Stimulated activated CD8-positive, alpha-beta memory T cell treated with anti-CD3 and anti-CD28 coated beads, Interleukin-12 subunit alpha, Interleukin-12 subunit beta, amount 100 ng/mL, for 24 hours (primary cell): ENCODE measurements around the gene RASAL3.
A peak's percentile ranks its signal among the peaks of the same experiment; 100 is the strongest.

Experiments used
- DNase-seq: peaks from one replicate; pipeline ENCODE4 v3.0.0-alpha.2; 2020; ENCODE audit errors: extremely low read depth

Gene RASAL3

DNA sequence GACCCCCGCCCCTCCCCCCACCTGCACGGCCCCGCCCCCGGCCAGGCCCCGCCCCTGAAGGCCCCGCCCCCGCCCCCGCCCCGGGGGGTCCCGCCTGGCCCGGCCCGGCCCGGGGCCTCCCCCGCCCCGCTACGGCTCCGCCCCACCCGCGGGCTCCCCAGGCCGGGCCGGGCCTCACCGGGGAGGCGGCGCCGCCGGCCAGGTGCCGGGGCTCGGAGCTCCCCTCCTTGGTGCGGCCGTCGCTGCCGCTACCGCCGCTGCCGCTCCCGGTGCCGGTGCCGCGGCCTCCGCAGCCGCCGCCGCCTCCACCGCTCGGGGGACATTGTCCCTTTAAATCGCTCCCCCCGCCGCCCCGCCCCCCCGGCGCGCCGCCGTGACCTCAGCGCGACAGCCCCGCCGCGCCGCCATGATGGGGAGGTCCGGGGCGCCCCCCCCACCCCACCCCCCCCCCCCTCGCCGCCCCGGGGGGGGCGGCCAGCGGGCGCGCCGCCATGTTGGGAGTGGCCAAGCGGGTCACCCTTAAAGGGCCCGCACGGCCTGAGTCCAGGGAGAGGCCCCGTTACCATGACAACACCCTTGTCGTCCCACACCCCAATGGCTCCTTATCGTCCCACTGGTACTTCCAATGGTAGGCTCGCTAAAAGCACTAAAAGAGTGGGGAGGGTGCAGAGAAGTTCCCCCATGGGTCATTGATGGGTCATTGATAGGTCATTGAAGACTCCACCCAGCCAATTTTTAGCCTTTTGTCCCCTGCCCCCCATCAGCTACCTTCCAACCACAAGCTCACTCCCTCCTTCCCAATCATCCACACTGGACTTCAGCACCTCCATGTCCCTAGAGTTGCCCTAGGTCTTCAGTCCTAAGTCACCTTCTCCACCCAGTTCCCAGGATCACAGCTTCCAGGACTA, 14.5 kb downstream of the RASAL3 start, which contains the start of gene WIZ:
Gene WIZ, minus strand, starts transcription at position 337 of the 908 bp plus-strand sequence. CDS start 1,649 bp downstream, outside the sequence.
- peak; percentile 65 for DNase-seq

- no peak for DNase-seq
Observed at GRCh38 chr19:15448778-15449619, 15.3 kb downstream of the RASAL3 start.

- no peak for DNase-seq
Observed at GRCh38 chr19:15448044-15448777, 16.1 kb downstream of the RASAL3 start.

DNA sequence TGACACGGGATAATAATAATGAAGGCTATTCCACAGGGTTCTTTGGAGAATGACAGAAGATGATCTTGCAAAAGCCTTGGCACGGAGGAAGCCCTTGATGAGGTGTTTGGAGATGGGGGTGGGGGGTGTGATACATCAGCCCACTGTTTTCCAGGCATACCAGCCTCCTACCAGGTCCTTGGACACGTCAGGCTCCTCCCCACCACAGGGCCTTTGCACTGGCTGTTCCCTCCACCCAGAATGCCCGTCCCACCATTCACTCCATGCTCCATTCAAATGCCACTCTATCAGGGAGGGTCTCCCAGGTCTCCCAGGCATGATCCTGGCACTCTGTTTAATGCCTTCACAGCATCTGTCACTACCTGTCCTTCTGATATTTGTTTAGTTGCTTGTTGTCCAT, 17.3 kb downstream of the RASAL3 start:
- DNase-seq, result no peak

- no peak for DNase-seq
Observed at GRCh38 chr19:15445807-15446376, 18.5 kb downstream of the RASAL3 start.

- DNase-seq, result no peak
Observed at GRCh38 chr19:15445227-15445605, 19.1 kb downstream of the RASAL3 start.

DNA sequence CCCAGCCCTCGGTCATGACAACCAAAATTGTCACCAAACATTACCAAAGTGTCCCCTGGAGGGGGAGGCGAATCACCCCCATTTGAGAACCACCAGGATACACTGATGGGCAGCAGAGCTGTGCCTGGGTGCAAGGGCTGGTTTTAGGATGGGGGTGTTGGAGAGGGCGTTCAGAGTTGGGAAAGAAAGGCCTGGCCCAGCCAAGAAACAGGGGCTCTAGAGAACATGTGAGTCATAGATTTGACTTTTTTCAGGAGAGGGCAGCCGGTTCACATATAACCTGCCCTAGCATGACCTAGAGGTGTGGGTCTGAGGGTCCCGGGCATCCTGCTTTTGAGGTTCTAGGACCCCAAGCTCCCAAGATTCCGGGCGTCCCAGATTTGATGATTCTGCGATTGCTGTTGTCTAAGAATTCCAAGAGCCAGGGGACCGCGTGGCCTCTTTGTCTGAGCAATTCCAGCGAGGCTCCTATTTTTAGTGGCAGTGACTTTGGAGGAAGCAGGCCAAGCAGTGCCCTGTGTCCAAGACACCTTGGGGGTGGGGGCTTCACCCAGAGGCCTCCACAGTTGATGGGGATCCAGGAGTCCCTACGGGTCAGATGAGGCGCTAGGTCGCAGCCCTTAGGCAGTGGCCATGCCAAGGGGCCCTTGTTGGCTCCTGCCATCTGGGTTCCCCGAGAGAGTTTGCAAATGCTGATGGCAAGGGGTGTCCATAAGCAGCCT, 19.7 kb downstream of the RASAL3 start:
- no peak for DNase-seq

DNA sequence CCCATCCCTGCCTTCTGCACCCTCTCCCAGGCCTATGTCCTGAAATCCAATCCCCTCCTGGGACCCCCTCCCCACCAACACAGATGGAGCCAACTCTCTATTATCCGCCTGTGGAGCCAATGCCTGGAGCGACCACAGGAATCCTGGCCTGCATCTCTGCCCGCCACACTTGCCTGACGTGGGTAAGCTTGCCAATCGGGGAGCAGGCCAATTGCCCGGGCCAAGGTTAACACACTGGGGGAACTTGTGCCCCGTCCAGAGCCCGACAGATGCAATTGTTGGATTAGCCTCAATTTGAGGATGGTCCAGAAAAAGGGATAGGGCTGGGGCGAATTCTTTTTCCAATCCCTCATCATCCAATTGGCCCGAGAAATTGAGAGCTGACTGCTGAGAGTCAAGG, 20.5 kb downstream of the RASAL3 start:
- no peak for DNase-seq

GRCh38 chr19:15443325-15443724, 21.0 kb downstream of the RASAL3 start:
- no peak for DNase-seq

DNA sequence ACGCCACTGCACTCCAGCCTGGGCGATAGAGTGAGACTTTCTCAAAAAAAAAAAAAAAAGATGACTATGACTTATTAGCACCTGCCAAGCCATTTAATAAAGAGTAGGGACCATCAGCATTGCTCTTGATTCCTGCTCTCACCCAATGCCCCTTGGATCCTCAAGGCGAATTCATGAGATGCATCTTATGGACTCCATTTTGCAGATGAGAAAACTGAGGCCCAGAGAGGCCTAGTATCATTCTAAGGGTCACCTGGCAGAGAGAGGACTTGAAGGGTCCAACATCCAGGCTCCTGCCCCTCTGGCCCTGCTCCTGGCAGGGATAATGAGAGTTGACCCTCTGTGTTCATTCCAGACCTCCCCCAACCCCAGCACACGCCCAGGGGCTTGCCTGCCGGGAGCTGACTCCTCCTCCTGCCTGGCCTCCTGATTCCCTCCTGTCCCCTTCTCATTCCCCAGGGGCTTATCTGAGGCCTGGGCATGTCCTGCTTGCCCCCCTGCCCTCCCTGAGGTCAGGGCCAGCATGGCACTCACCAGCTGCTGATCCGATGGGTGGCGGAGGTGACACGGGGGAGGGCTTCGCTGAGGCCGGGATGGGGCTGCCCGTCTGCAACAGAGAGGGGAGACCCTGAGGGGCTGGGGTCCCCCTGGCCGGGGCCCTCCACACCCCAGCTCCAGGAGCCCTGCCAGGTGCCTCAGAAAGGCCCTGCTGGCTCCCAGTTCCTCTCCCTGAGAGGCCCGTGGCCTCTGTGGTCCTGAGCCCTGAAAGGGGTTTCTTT, 22.0 kb downstream of the RASAL3 start:
- DNase-seq, result no peak

GRCh38 chr19:15441317-15441716, 23.0 kb downstream of the RASAL3 start:
- no peak for DNase-seq

DNA sequence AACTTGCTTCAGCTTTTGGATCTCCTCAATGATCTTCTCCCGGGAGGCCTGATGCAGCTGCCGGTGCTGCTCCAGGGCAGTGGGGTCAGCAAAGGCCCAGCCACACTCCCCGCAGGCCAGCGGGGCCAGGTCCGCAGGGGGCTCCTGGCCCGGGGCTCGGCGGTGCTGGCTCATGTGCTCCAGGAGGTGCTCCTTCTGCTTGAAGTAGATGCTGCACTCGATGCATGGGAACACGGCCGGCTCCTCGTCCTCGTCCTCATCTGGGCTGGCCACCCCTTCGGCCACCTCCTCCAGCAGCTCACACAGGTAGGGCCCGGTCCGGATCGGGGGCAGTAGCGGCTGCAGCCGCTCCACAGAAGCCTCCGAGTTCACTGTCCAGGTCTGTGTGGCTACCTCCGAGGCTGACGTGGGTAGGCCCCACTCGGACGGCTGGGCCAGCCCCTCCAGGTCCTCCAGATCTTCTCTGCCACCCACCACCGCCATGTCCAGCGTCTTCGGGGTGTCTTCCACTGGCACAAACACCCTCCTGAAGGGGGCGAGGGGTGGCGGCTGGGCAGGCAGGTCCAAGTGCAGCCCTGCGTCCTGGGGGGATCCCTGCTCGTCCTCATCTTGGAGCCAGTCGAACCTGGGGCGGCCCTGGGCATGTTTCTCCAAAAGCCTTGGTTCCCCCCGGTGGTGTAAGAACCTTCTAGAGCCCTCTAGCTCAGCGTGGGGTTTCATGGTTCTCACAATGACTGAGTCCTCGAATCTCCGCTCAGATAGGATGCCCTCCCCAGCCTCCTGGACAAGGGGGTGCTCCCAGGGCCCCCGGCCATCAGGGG, 24.3 kb downstream of the RASAL3 start:
- no peak for DNase-seq

DNA sequence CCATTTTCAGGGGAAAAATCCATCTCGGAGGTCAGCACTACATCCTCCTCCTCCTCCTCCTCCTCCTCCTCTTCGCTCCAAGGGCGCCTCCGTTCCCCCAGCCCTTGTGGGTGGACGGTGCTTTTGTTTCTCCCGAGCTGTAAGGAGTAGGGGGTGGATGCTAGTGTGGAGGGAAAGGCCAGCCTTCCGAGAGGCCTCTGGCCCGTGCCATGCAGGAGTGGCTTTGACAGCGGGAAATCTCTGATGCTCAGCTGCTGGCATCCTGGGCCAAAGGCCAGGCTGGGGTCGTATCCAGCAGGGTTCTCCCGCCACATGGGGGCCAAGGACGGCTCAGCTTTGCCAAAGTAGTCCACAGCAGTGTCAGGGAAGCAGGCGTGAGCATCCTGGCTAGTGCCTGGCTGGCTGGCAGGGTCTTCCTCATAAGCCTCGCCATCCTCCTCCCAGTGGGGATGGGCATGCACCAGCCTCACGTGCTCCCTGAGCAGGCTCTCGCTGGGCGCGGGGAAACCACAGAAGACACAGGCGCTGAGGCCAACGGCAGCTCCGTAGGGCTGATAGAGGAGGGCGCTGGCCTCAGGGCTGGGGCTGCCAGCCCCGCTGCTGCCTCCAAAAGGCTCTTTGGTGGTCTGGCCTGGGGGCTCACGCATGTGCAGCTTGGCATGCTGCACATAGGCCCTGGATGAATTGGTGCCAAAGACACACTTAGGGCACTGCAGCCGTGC, 25.1 kb downstream of the RASAL3 start:
- no peak for DNase-seq

GRCh38 chr19:15438577-15438976, 25.8 kb downstream of the RASAL3 start:
- DNase-seq, result no peak

DNA sequence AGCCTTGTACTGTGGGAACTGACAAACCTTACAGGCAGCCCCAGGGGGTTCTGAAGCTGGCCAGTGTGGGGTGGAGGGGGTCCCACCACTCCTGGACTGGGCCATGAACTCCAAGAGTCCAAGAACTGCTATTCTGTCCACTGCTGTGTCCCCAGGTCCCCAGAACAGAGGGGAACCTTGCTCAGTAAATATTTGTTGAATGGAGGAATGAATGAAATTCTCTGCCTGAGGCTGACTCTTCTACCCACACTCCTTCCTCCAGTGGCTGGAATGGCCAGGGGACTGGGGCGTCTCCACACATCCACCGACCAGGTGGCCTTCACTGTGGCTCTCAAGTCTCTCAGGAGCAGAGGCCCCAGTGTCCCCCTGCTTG, 26.2 kb downstream of the RASAL3 start:
- DNase-seq, result no peak

DNA sequence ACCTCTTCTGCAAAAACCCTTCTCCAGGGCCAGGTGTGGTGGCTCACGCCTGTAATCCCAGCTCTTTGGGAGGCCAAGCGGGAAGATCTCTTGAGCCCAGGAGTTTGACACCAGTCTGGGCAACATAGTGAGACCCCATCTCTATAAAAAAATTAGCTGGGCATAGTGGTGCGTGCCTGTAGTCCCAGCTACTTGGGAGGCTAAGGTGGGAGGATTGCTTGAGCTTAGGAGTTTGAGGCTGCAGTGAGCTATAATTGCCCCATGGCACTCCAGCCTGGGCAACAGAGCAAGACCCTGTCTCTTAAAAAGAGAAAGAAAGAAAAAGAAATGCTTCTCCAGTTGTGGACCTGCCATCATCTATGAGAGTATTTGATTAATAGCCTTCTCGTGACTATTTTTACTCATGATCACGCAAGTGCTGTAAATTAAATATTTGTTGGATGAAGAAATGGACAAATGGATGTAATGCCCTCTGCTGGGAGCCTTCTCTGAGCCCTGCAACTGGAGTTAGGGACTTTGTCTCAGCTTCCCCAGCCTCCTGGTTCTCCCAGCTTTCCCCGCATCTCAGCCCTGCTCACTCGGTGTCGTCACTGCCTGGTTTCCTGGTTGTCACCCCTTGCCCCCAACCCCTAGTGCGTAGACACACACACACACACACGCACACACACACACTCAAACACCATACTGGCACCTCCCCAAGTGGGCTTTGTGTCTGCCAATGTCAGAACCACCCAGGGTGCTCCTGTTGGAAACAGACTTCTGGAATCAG, 26.8 kb downstream of the RASAL3 start:
- no peak for DNase-seq

GRCh38 chr19:15436826-15437110, 27.6 kb downstream of the RASAL3 start:
- DNase-seq, result no peak
